Heart right ventricle (tissue), 16 donors: ENCODE data around the gene NR4A1. TPM values are rescaled to one million over a fixed set of nuclear protein-coding genes. Genes with fewer than 3 reads are reported as not detected.
"Not testable (repeated sequence)": the region's sequence is repeated elsewhere in the genome, so short reads cannot be mapped to it uniquely, and the experiment has no call there.

Source experiments
- ATAC-seq, 8 donors: fragments of 200-7000 bp; cut with Tn5 transposase; one replicate each; pipeline ENCODE4 v1.9.1; 2020; ENCODE audit warnings: mild to moderate bottlenecking in 8 of 8, moderate library complexity in 8 of 8, moderate number of reproducible peaks in 1 of 8
- DNase-seq, 2 donors: peaks; one replicate each; pipeline ENCODE4 v3.0.0-alpha.2; 2020
- H3K27ac ChIP-seq, 10 donors: fragments of 200-600 bp; sonication (generic) in 2 of 10; one replicate each; pipeline versions ENCODE4 v1.5.0 to v1.8.0; 2020 to 2022; ENCODE audit warnings: mild to moderate bottlenecking in 3 of 10
- H3K27me3 ChIP-seq, 7 donors: fragments of 200-600 bp; one replicate each; pipeline ENCODE4 v1.8.0; 2021 to 2022; ENCODE audit warnings: mild to moderate bottlenecking in 2 of 7
- H3K36me3 ChIP-seq, 9 donors: fragments of 200-600 bp; sonication (generic) in 1 of 9; one replicate each; pipeline versions ENCODE4 v1.5.0 to v1.8.0; 2020 to 2022; ENCODE audit warnings: mild to moderate bottlenecking in 2 of 9
- H3K4me1 ChIP-seq, 9 donors: fragments of 200-600 bp; sonication (generic) in 1 of 9; one replicate each; pipeline versions ENCODE4 v1.5.0 to v1.8.0; 2020 to 2022; ENCODE audit warnings: mild to moderate bottlenecking in 4 of 9
- H3K4me3 ChIP-seq, 10 donors: fragments of 200-600 bp; sonication (generic) in 2 of 10; one replicate each; pipeline versions ENCODE4 v1.5.0 to v1.8.0; 2020 to 2022; ENCODE audit warnings: mild to moderate bottlenecking in 7 of 10, moderate library complexity in 2 of 10
- H3K9me3 ChIP-seq, 11 donors: fragments of 200-600 bp in 10 of 11; sonication (generic) in 2 of 11; one replicate each; pipeline versions ENCODE4 v1.5.0 to v1.8.0; 2013 to 2022; ENCODE audit warnings: mild to moderate bottlenecking in 2 of 11, control low read depth in 1 of 11, moderate library complexity in 1 of 11
- WGBS, 2 donors: extraction: QIAGEN DNeasy Blood & Tissue Kit; methylation state at CpG; one replicate each; pipeline ENCODE4 v1.1.7; 2013; ENCODE audit warnings: inconsistent platforms in 1 of 2; 5-methylcytosine and 5-hydroxymethylcytosine counted together
- intact Hi-C, 10 donors: fragments of 100-400 bp; cut with DNase I; formaldehyde crosslinking; loops; one replicate each; pipeline versions ENCODE4 v1.11.1 to v1.14.2; 2022
- polyA plus RNA-seq, 2 donors: library from polyadenylated mRNA; stranded (reverse); fragments of 200-250 nt; gene quantifications; one replicate each; pipeline ENCODE4 v1.2.3, GENCODE V29; 2013
- total RNA-seq, 10 donors: library from RNA; stranded (reverse); fragmentation: NEBNext Ultra II Directional in 3 of 10; extraction: Animal tissue kit (Norgen Biotek cat#: 25700) in 3 of 10; gene quantifications; one replicate each; pipeline versions ENCODE4 v1.2.1 to v1.2.4, GENCODE V29; 2021 to 2023
- TF ChIP-seq, protein P1 (sequence below), 9 donors: fragments of 200-600 bp; sonication (generic) in 2 of 9; IDR thresholded peaks; one replicate each; pipeline versions ENCODE4 v1.5.0 to v1.8.0; 2021 to 2022; ENCODE audit warnings: antibody characterized with exemption in 9 of 9, mild to moderate bottlenecking in 5 of 9, moderate library complexity in 1 of 9
- donor health status: Arrhythmogenic right ventricular cardiomyopathy.
- donor health status: ischemic (EF 13 %, LVEDD 7.1; RV severe dilation, severe dysfunction).
- donor health status: healthy with polysubstance abuse.
- donor health status: DM: no; HTN: yes; CAD: no.
- donor health status: DM: no; HTN: no; CAD: no.
- donor health status: ischemic (EF 25% LVEDD 6.9; RV normal size, moderate dysfunction).
- donor health status: ischemic (EF 25% LVEDD 5.7; RV mildly dilated, moderate dysfunction).
- donor health status: healthy.
- donor health status: DM: yes; HTN: yes; CAD: no.
- donor health status: Ischemic cardiomyopathy.
- donor health status: ischemic (EF 35%, LVEDD 5.7; RV mildly dilated, moderate dysfunction).
- donor health status: nonischemic (EF 11% LVEDD 7.7; RV severe dilation, severe dysfunction).
- donor health status: DM: yes; HTN: yes; CAD: no.
- donor health status: PGD.
- donor health status: ischemic (EF 29% LVEDD 5.4; RV normal size, mild dysfunction).
- donor health status: nonischemic (EF 23%, LVEDD 6.1; RV moderate dilation, normal function).

Gene NR4A1
- total and polyA plus RNA-seq, 12 donors: 34.6 to 588 (median 99.0) TPM

DNA sequence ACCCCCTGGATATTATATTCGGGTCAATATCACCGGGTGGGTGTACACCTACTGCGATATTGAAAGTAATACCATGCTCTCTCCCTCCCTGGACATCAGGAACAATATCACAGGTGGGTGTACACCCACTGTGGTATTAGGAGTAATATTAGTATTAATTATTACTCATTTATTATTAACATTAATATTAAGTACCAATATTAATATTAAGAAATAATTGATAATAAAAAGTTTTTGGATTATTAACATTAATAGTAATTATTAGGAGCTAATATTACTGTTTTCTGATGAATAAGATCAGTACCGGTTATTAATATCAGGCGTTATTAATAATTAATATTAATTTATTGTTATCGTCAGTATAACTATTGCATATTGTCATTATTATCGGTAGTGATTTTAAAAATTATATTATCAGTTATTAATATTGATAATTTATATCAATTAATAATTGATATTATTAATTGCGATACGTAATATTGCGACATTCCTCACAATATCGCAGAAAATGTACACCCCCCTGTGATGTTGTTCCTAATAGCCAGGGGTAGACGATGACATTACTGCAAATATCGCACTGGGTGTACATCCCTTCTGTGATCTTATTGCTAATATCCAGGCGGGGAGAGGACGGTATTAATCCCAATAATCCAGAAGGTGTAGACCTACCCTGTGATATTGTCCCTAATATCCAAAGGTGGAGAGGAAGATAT lies 45.2 kb downstream of the NR4A1 start:
- H3K36me3 ChIP-seq: no peaks in the 10 kb centered on the region
- peaks cover 0 to 56% (median 16%) of the 10 kb centered on the region in 7 donors for H3K27me3 ChIP-seq
- no peak overlapping the region for H3K4me3 ChIP-seq
- TF ChIP-seq, protein P1, sequence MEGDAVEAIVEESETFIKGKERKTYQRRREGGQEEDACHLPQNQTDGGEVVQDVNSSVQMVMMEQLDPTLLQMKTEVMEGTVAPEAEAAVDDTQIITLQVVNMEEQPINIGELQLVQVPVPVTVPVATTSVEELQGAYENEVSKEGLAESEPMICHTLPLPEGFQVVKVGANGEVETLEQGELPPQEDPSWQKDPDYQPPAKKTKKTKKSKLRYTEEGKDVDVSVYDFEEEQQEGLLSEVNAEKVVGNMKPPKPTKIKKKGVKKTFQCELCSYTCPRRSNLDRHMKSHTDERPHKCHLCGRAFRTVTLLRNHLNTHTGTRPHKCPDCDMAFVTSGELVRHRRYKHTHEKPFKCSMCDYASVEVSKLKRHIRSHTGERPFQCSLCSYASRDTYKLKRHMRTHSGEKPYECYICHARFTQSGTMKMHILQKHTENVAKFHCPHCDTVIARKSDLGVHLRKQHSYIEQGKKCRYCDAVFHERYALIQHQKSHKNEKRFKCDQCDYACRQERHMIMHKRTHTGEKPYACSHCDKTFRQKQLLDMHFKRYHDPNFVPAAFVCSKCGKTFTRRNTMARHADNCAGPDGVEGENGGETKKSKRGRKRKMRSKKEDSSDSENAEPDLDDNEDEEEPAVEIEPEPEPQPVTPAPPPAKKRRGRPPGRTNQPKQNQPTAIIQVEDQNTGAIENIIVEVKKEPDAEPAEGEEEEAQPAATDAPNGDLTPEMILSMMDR (IDR thresholded peaks at IDR 0.05): no peak
- DNase-seq: no peak
- WGBS, 2 donors: 93% methylated on average over 15 of the region's 15 CpGs
- ATAC-seq: no peak
- no peak overlapping the region for H3K27ac ChIP-seq
- no peaks in the 10 kb centered on the region for H3K4me1 ChIP-seq
- intact Hi-C loops: no loop called here
- no peaks in the 10 kb centered on the region for H3K9me3 ChIP-seq

GRCh38 chr12:52097045-52097666 lies 45.9 kb downstream of the NR4A1 start:
- Histone ChIP-seq H3K27ac (no peak overlapping the region), H3K27me3 (peaks cover 0 to 63% (median 17%) of the 10 kb centered on the region in 7 donors), H3K9me3 (no peaks in the 10 kb centered on the region), H3K36me3 (no peaks in the 10 kb centered on the region), H3K4me1 (no peaks in the 10 kb centered on the region), H3K4me3 (no peak overlapping the region)
- intact Hi-C loops: no loop called here
- no peak for DNase-seq
- no peak for ATAC-seq
- WGBS, 2 donors: 84 to 86% methylated on average over 21 of the region's 21 CpGs
- TF ChIP-seq, protein P1 (IDR thresholded peaks at IDR 0.05): no peak

DNA sequence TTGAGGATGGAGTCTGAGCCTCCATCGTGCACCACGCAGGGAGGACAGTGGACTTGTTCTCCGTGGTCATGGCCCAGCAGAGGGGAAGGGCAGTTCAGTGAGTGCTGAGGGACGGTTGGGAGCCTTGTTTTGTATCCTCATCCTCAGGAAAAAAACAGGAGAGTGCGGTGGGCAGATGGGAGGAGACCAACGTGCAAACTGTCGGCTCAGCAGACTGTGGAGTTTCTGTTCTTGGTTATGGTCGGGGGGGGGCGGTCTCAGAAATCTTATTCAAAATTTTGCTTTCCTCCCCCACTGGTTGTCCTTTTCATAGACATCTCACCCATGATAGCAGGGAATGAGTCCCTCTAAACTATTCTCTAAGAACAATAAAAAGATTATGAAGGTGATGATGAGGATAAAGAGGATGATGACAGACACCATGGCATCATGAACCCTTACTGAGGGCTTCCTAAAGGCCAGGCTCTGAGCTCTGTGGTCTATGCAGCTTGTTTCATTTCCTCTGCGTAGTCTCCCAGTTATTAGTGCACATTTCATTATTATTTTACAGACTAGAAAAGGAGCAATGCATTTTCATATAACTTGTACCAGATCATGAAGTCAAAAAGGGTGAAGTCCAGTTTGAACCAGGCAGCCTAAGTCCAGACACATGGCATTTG lies 53.3 kb downstream of the NR4A1 start:
- H3K4me1 ChIP-seq, H3K36me3 ChIP-seq, intact Hi-C loops, H3K9me3 ChIP-seq, DNase-seq, ATAC-seq, H3K4me3 ChIP-seq, H3K27ac ChIP-seq: not testable (repeated sequence)
- 69 to 76% methylated on average over 10 of the region's 10 CpGs for WGBS, 2 donors
- H3K27me3 ChIP-seq: peaks cover 0 to 80% (median 46%) of the 10 kb centered on the region in 7 donors

Other genes with a start within 250 kb of the NR4A1 start
- under 1 TPM; 0.24 to 0.69 (median 0.41) TPM for gene FIGNL2, start 202.7 kb upstream of the NR4A1 start, total RNA-seq
- under 1 TPM; 0.22 TPM for gene FIGNL2, start 202.7 kb upstream of the NR4A1 start, polyA plus RNA-seq
- gene ANKRD33, start 163.3 kb upstream of the NR4A1 start, total RNA-seq: not detected
- under 1 TPM in 1 of 2 donors, not detected in 1; 0.01 TPM for gene ANKRD33, start 163.3 kb upstream of the NR4A1 start, polyA plus RNA-seq
- 10 to 100 TPM; 16.6 to 68.0 (median 26.3) TPM for gene ACVRL1, start 143.9 kb upstream of the NR4A1 start, total RNA-seq
- gene ACVRL1, start 143.9 kb upstream of the NR4A1 start, polyA plus RNA-seq: 10 to 100 TPM; 33.8 to 38.1 TPM
- 10 to 100 TPM in 5 of 10 donors, 1 to 10 TPM in 5; 8.4 to 15.5 (median 10.4) TPM for gene ACVR1B, start 99.7 kb upstream of the NR4A1 start, total RNA-seq
- gene ACVR1B, start 99.7 kb upstream of the NR4A1 start, polyA plus RNA-seq: 1 to 10 TPM; 5.8 to 8.0 TPM
- gene TAMALIN, start 44.5 kb upstream of the NR4A1 start, total RNA-seq: 10 to 100 TPM; 16.6 to 47.0 (median 23.9) TPM
- 10 to 100 TPM; 27.2 to 58.8 TPM for gene TAMALIN, start 44.5 kb upstream of the NR4A1 start, polyA plus RNA-seq
- gene ATG101, start 18.5 kb downstream of the NR4A1 start, total RNA-seq: 10 to 100 TPM; 17.5 to 31.8 (median 22.2) TPM
- gene ATG101, start 18.5 kb downstream of the NR4A1 start, polyA plus RNA-seq: 10 to 100 TPM; 14.6 to 90.2 TPM
- gene SMIM41, start 28.3 kb downstream of the NR4A1 start, total RNA-seq: under 1 TPM in 3 of 10 donors, not detected in 7; 0.19 to 0.52 (median 0.26) TPM
- under 1 TPM in 1 of 2 donors, not detected in 1; 0.29 TPM for gene SMIM41, start 28.3 kb downstream of the NR4A1 start, polyA plus RNA-seq
- under 1 TPM in 9 of 10 donors, not detected in 1; 0.07 to 0.79 (median 0.16) TPM for gene KRT80, start 140.6 kb downstream of the NR4A1 start, total RNA-seq
- gene KRT80, start 140.6 kb downstream of the NR4A1 start, polyA plus RNA-seq: under 1 TPM; 0.07 to 0.32 TPM
- gene KRT7, start 181.8 kb downstream of the NR4A1 start, total RNA-seq: 10 to 100 TPM in 1 of 10 donors, 1 to 10 TPM in 4, under 1 TPM in 2, not detected in 3; 0.59 to 10.8 (median 2.3) TPM
- gene KRT7, start 181.8 kb downstream of the NR4A1 start, polyA plus RNA-seq: 1 to 10 TPM in 1 of 2 donors, under 1 TPM in 1; 0.88 to 1.4 TPM
- gene KRT86, start 223.2 kb downstream of the NR4A1 start, total RNA-seq: under 1 TPM in 1 of 10 donors, not detected in 9; 0.19 TPM
- under 1 TPM in 1 of 2 donors, not detected in 1; 0.01 TPM for gene KRT86, start 223.2 kb downstream of the NR4A1 start, polyA plus RNA-seq
- not detected for gene KRT81, start 240.1 kb downstream of the NR4A1 start, total RNA-seq
- not detected for gene KRT81, start 240.1 kb downstream of the NR4A1 start, polyA plus RNA-seq